OCI-LY7 (cell line): Measurements from ENCODE around the gene XNDC1N. TPM values are rescaled to one million over a fixed set of nuclear protein-coding genes. Genes with fewer than 3 reads are reported as not detected.

Experiments
- BruUV-seq: library from RNA; stranded (reverse); fragments of 400-500 nt; replicated peaks from 2 replicates; lab custom pipeline; 2021; lab: Mats Ljungman, UMichigan
- CTCF ChIA-PET: fragments of 300-600 bp; sonication (Branson Sonifier 250); formaldehyde crosslinking; loops from one replicate; lab custom pipeline; 2022; ENCODE audit warnings: antibody characterized with exemption; ENCODE audit not compliant: unreplicated experiment; lab: Charles Lee
- POLR2A ChIA-PET: fragments of 300-600 bp; sonication (Branson Sonifier 250); formaldehyde crosslinking; loops from one replicate; lab custom pipeline; 2022; ENCODE audit warnings: antibody characterized with exemption; lab: Charles Lee
- DNase-seq: peaks from one replicate; pipeline ENCODE4 v3.0.0-alpha.2; 2015; ENCODE audit warnings: low spot score
- H2AFZ ChIP-seq: fragments of 200-600 bp; sonication (generic), shearing (Covaris generic); 2 replicates; pipeline ENCODE4 v1.6.1; 2014; ENCODE audit warnings: mild to moderate bottlenecking, antibody characterized with exemption, low read length, moderate library complexity
- H3K27ac ChIP-seq: fragments of 200-600 bp; sonication (generic); 2 replicates; pipeline ENCODE4 v1.5.1; 2014; ENCODE audit warnings: mixed run types, low read depth, mild to moderate bottlenecking, moderate library complexity, low read length, inconsistent platforms; ENCODE audit not compliant: poor library complexity, severe bottlenecking
- H3K36me3 ChIP-seq: fragments of 200-600 bp; sonication (generic); 2 replicates; pipeline ENCODE4 v1.6.1; 2014; ENCODE audit warnings: mild to moderate bottlenecking, antibody characterized with exemption, low read length, moderate library complexity, mixed read lengths; ENCODE audit not compliant: insufficient read depth
- H3K4me1 ChIP-seq: fragments of 200-600 bp; sonication (generic); 2 replicates; pipeline ENCODE4 v1.5.1; 2014; ENCODE audit warnings: mild to moderate bottlenecking, low read length; ENCODE audit not compliant: insufficient read depth, poor library complexity, severe bottlenecking
- H3K4me2 ChIP-seq: fragments of 200-600 bp; sonication (generic); 2 replicates; pipeline ENCODE4 v1.6.1; 2014; ENCODE audit warnings: mild to moderate bottlenecking, low read length
- H3K4me3 ChIP-seq: fragments of 200-600 bp; sonication (generic); 2 replicates; pipeline ENCODE4 v1.5.1; 2014; ENCODE audit warnings: mild to moderate bottlenecking, low read depth, low read length; ENCODE audit not compliant: poor library complexity, severe bottlenecking
- H3K79me2 ChIP-seq: fragments of 200-600 bp; sonication (generic); 2 replicates; pipeline ENCODE4 v1.6.1; 2016; ENCODE audit warnings: low read depth, mild to moderate bottlenecking, low read length, moderate library complexity, mixed read lengths; ENCODE audit not compliant: insufficient read depth
- H3K9me2 ChIP-seq: fragments of 200-600 bp; sonication (generic); 2 replicates; pipeline ENCODE4 v1.6.1; 2016; ENCODE audit warnings: mild to moderate bottlenecking, low read length, mixed read lengths; ENCODE audit not compliant: insufficient read depth
- H3K9me3 ChIP-seq: fragments of 200-600 bp; sonication (generic); 2 replicates; pipeline ENCODE4 v1.6.1; 2014; ENCODE audit warnings: mild to moderate bottlenecking, mixed run types, low read length, mixed read lengths
- H4K20me1 ChIP-seq: fragments of 200-600 bp; sonication (generic); 2 replicates; pipeline ENCODE4 v1.6.1; 2014; ENCODE audit warnings: mild to moderate bottlenecking, antibody characterized with exemption, low read length, moderate library complexity, mixed read lengths; ENCODE audit not compliant: insufficient read depth
- EZH2phosphoT487 ChIP-seq: fragments of 200-600 bp; sonication (generic); IDR thresholded peaks from 2 replicates; pipeline ENCODE4 v1.6.1; 2018; ENCODE audit warnings: low read depth, borderline replicate concordance, mild to moderate bottlenecking, mixed run types, antibody characterized with exemption, low read length, moderate library complexity, mixed read lengths
- intact Hi-C: fragments of 100-400 bp; cut with micrococcal nuclease; formaldehyde crosslinking; loops from one replicate; pipeline ENCODE4 v1.10.0; 2022; ENCODE audit not compliant: unreplicated experiment
- total RNA-seq, 2 experiments: library from RNA; depleted of rRNA in 1 of 2; stranded (reverse); fragments of >200 nt in 1 of 2; shearing (Covaris generic) in 1 of 2; gene quantifications; 2 replicates each; pipeline ENCODE4 v1.2.3, GENCODE V29; 2014 to 2022
- TF ChIP-seq, protein P1 (sequence below): fragments of 200-600 bp; sonication (generic); conservative IDR thresholded peaks from 2 replicates; pipeline ENCODE4 v1.5.1; 2014; ENCODE audit warnings: mild to moderate bottlenecking, antibody characterized with exemption, low read length, moderate library complexity, mixed read lengths

XNDC1N gene
- total RNA-seq, 2 experiments from 2014 or later, result 32.2 to 33.4 TPM

DNA sequence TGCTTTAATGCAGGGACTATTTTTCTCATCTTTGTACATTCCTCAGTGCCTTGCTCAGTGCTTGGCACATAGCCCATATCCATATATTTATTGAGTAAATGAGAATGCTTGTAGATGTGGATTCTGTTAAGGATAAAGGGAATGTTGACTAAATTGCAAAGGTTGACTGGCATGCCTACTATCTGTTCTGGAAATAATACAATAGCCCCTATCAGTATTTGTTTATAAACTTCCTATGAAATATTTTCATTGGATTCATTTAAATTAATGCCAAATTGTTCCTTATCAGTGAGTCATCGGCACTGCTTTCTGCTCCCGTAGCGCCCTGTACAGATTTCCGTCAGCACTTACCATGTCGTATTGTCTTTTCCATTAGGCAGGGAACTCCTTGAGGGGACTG is 8.4 kb upstream of the XNDC1N start:
- H3K9me3 ChIP-seq, result no peaks in the 10 kb centered on the region
- peaks cover 7% of the 10 kb centered on the region for H3K4me1 ChIP-seq
- intact Hi-C loops, result no loop called here
- H4K20me1 ChIP-seq, result peaks cover 26% of the 10 kb centered on the region; the same call in 1 of the 2 replicates
- no peak for DNase-seq
- no peak overlapping the region for H3K27ac ChIP-seq
- POLR2A ChIA-PET, result no interaction called here
- H3K36me3 ChIP-seq, result peaks cover 18% of the 10 kb centered on the region; the same call in 1 of the 2 replicates
- H3K9me2 ChIP-seq, result no peaks in the 10 kb centered on the region
- H3K79me2 ChIP-seq, result peaks cover 54% of the 10 kb centered on the region; the same call in 1 of the 2 replicates
- BruUV-seq, result no TSS peak
- H3K4me3 ChIP-seq, result no peak overlapping the region
- no peak overlapping the region for H3K4me2 ChIP-seq
- CTCF ChIA-PET, result no interaction called here
- TF ChIP-seq, protein P1, sequence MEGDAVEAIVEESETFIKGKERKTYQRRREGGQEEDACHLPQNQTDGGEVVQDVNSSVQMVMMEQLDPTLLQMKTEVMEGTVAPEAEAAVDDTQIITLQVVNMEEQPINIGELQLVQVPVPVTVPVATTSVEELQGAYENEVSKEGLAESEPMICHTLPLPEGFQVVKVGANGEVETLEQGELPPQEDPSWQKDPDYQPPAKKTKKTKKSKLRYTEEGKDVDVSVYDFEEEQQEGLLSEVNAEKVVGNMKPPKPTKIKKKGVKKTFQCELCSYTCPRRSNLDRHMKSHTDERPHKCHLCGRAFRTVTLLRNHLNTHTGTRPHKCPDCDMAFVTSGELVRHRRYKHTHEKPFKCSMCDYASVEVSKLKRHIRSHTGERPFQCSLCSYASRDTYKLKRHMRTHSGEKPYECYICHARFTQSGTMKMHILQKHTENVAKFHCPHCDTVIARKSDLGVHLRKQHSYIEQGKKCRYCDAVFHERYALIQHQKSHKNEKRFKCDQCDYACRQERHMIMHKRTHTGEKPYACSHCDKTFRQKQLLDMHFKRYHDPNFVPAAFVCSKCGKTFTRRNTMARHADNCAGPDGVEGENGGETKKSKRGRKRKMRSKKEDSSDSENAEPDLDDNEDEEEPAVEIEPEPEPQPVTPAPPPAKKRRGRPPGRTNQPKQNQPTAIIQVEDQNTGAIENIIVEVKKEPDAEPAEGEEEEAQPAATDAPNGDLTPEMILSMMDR, result no peak
- TF ChIP-seq EZH2phosphoT487, result no peak
- H2AFZ ChIP-seq, result no peak overlapping the region

DNA sequence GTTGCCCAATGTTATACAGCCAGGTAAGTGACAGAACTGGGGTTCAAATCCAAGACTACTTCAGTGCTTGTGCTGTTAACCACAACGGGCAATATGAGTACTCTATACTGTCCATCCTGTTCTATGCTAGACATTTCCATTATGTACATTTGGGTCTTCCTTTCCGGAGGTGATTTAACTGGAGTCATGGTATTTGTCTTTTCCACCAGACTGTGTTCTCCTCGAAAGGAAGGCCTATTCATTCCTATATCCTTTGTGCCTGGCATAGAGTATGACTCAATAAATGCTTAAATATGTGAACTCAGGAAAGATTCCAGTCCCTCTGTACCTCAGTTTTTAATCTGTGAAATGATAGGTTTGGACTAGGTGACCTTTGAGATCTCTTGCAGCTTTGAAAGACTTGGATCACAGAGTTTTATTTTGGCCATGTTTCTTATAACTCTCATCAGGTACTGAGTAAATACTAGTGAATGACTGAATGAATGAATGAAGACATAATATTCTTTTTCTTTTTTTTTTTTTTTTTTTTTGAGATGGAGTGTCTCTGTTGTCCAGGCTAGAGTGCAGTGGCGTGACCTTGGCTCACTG is 7.0 kb upstream of the XNDC1N start:
- no peaks in the 10 kb centered on the region for H3K9me3 ChIP-seq
- no peak overlapping the region for H3K4me2 ChIP-seq
- intact Hi-C loops, result no loop called here
- H3K79me2 ChIP-seq, result peaks cover 54% of the 10 kb centered on the region; the same call in 1 of the 2 replicates
- DNase-seq, result no peak
- peaks cover 15% of the 10 kb centered on the region; the same call in 1 of the 2 replicates for H4K20me1 ChIP-seq
- CTCF ChIA-PET, result no interaction called here
- no TSS peak for BruUV-seq
- H3K9me2 ChIP-seq, result no peaks in the 10 kb centered on the region
- no peak overlapping the region for H3K27ac ChIP-seq
- peaks cover 13% of the 10 kb centered on the region; the same call in 1 of the 2 replicates for H3K36me3 ChIP-seq
- TF ChIP-seq, protein P1, result no peak
- TF ChIP-seq EZH2phosphoT487, result no peak
- POLR2A ChIA-PET, result no interaction called here
- no peak overlapping the region for H2AFZ ChIP-seq
- no peak overlapping the region for H3K4me3 ChIP-seq
- H3K4me1 ChIP-seq, result peaks cover 21% of the 10 kb centered on the region

DNA sequence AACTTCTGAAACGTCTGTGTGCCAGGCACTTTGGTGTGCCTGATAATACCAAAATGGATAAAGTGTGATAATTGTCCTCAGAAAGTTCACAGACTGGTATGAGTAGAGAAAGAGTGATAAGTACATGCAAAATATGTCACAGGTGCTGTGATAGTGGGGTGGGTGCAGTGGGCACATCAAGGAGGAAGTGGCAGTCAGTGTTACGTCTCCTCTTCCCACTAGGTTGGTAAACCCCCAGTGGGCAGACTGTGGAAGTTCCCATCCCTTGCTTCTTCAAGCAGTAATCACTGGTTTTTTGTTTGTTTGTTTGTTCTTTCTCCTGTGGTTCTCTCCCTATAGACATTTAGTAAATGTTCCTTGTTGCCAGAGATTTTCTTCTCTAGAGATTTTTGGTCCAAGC is 5.8 kb upstream of the XNDC1N start:
- Histone ChIP-seq H3K9me2 (no peaks in the 10 kb centered on the region), H3K4me1 (peaks cover 30% of the 10 kb centered on the region), H3K9me3 (no peaks in the 10 kb centered on the region), H2AFZ (no peak overlapping the region), H3K36me3 (peaks cover 10% of the 10 kb centered on the region; the same call in 1 of the 2 replicates), H3K27ac (no peak overlapping the region), H3K79me2 (peaks cover 65% of the 10 kb centered on the region; the same call in 1 of the 2 replicates), H4K20me1 (peaks cover 14% of the 10 kb centered on the region; the same call in 1 of the 2 replicates), H3K4me2 (peak overlapping the region; percentile 13; the same call in 1 of the 2 replicates), H3K4me3 (no peak overlapping the region)
- BruUV-seq, result no TSS peak
- ChIA-PET POLR2A (no interaction called here), CTCF (no interaction called here)
- no peak for DNase-seq
- intact Hi-C loops, result no loop called here
- TF ChIP-seq, protein P1, result no peak
- no peak for TF ChIP-seq EZH2phosphoT487
